Neural cell (in vitro differentiated cells): ENCODE results near the gene MTA1. TPM values are rescaled to one million over a fixed set of nuclear protein-coding genes. Genes with fewer than 3 reads are reported as not detected.
A peak's percentile ranks its signal among the peaks of the same experiment; 100 is the strongest.

ENCODE experiments used
- H2AFZ ChIP-seq: fragments of 200-600, 300-800 bp; sonication (generic), shearing (Covaris generic); 2 replicates; pipeline ENCODE4 v1.6.0; 2014; ENCODE audit warnings: low read depth, mild to moderate bottlenecking, antibody characterized with exemption, low read length, moderate library complexity
- H3F3A ChIP-seq: fragments of 200-600 bp; shearing (Covaris generic); 2 replicates; pipeline ENCODE4 v1.6.1; 2016; ENCODE audit warnings: mild to moderate bottlenecking, moderate library complexity, mixed read lengths, antibody characterized with exemption, low read length; ENCODE audit not compliant: insufficient read depth, poor library complexity, severe bottlenecking
- H3K27ac ChIP-seq: fragments of 200-600, 300-800 bp; sonication (generic), shearing (Covaris generic); 2 replicates; pipeline ENCODE4 v1.5.1; 2014; ENCODE audit warnings: mild to moderate bottlenecking, low read length, moderate library complexity
- H3K27me3 ChIP-seq: fragments of 300-800, 200-600 bp; sonication (generic), shearing (Covaris generic); 2 replicates; pipeline ENCODE4 v1.6.0; 2014; ENCODE audit warnings: mild to moderate bottlenecking, low read depth, low read length, moderate library complexity; ENCODE audit not compliant: insufficient read depth
- H3K36me3 ChIP-seq: fragments of 300-800, 200-600 bp; sonication (generic), shearing (Covaris generic); 2 replicates; pipeline ENCODE4 v1.5.1; 2014; ENCODE audit warnings: mild to moderate bottlenecking, antibody characterized with exemption, low read length, moderate library complexity; ENCODE audit not compliant: insufficient read depth
- H3K4me2 ChIP-seq: fragments of 300-800, 200-600 bp; sonication (generic), shearing (Covaris generic); 2 replicates; pipeline ENCODE4 v1.6.0; 2014; ENCODE audit warnings: mild to moderate bottlenecking, low read length
- H3K4me3 ChIP-seq: fragments of 300-800, 200-600 bp; sonication (generic), shearing (Covaris generic); 2 replicates; pipeline ENCODE4 v1.5.1; 2014; ENCODE audit warnings: mild to moderate bottlenecking, low read length, moderate library complexity
- H3K79me2 ChIP-seq: fragments of 200-600 bp; shearing (Covaris generic); replicated peaks from 2 replicates; pipeline ENCODE4 v1.6.0; 2014; ENCODE audit warnings: mild to moderate bottlenecking, low read length, moderate library complexity; ENCODE audit not compliant: insufficient read depth
- H3K9ac ChIP-seq: fragments of 300-800, 200-600 bp; sonication (generic), shearing (Covaris generic); 2 replicates; pipeline ENCODE4 v1.6.1; 2016; ENCODE audit warnings: mild to moderate bottlenecking, low read length, mixed read lengths
- H3K9me2 ChIP-seq: fragments of 200-600 bp; shearing (Covaris generic); 2 replicates; pipeline ENCODE4 v1.6.1; 2016; ENCODE audit warnings: mild to moderate bottlenecking, low read length, mixed read lengths; ENCODE audit not compliant: insufficient read depth
- H3K9me3 ChIP-seq: fragments of 200-600, 300-800 bp; sonication (generic), shearing (Covaris generic); 2 replicates; pipeline ENCODE4 v1.6.1; 2016; ENCODE audit warnings: mild to moderate bottlenecking, mixed run types, low read length, moderate library complexity, mixed read lengths
- H4K20me1 ChIP-seq: fragments of 200-600 bp; shearing (Covaris generic); 2 replicates; pipeline ENCODE4 v1.6.1; 2016; ENCODE audit warnings: mild to moderate bottlenecking, mixed run types; ENCODE audit not compliant: insufficient read depth
- CTCF ChIP-seq: fragments of 450-650 bp; IDR thresholded peaks from 2 replicates; pipeline ENCODE4 v1.5.1; 2014; ENCODE audit warnings: antibody characterized with exemption, mild to moderate bottlenecking, moderate library complexity; ENCODE audit not compliant: poor library complexity, severe bottlenecking
- EP300 ChIP-seq: fragments of 450-650 bp; conservative IDR thresholded peaks from 2 replicates; pipeline ENCODE4 v1.6.1; 2014; ENCODE audit warnings: antibody characterized with exemption, mild to moderate bottlenecking, moderate library complexity; ENCODE audit not compliant: poor library complexity, severe bottlenecking
- EZH2 ChIP-seq: fragments of 200-600, 300-800 bp; shearing (Covaris generic), sonication (generic); IDR thresholded peaks from 2 replicates; pipeline ENCODE4 v1.6.1; 2014; ENCODE audit warnings: antibody characterized with exemption, low read length, borderline replicate concordance, mild to moderate bottlenecking; ENCODE audit not compliant: insufficient read depth, poor library complexity, severe bottlenecking
- MXI1 ChIP-seq: fragments of 450-650 bp; conservative IDR thresholded peaks from 2 replicates; pipeline ENCODE4 v1.6.1; 2014; ENCODE audit warnings: antibody characterized with exemption, mild to moderate bottlenecking; ENCODE audit not compliant: poor library complexity, severe bottlenecking
- POLR2AphosphoS5 ChIP-seq: IDR thresholded peaks from 2 replicates; pipeline ENCODE4 v1.6.1; 2012
- RAD21 ChIP-seq: fragments of 450-650 bp; conservative IDR thresholded peaks from 2 replicates; pipeline ENCODE4 v1.6.1; 2014; ENCODE audit warnings: antibody characterized with exemption, mild to moderate bottlenecking, moderate library complexity
- REST ChIP-seq: IDR thresholded peaks from 2 replicates; pipeline ENCODE4 v1.6.1; 2012; ENCODE audit warnings: borderline replicate concordance
- SMC3 ChIP-seq: fragments of 450-650 bp; conservative IDR thresholded peaks from 2 replicates; pipeline ENCODE4 v1.6.1; 2014; ENCODE audit warnings: antibody characterized with exemption, mild to moderate bottlenecking, moderate library complexity; ENCODE audit not compliant: poor library complexity
- TAF1 ChIP-seq: IDR thresholded peaks from 2 replicates; pipeline ENCODE4 v1.6.1; 2012; ENCODE audit warnings: low read depth
- polyA plus RNA-seq: library from polyadenylated mRNA; depleted of rRNA; stranded (reverse); fragments of >200 nt; gene quantifications from 2 replicates; pipeline ENCODE4 v1.2.3, GENCODE V29; 2014

The MTA1 gene
- polyA plus RNA-seq, 1 donor from 2014 or later = 94.0 TPM

- Histone ChIP-seq H4K20me1 (no peaks in the 10 kb centered on the region), H3K36me3 (no peaks in the 10 kb centered on the region), H3K4me3 (peak overlapping the region; percentile 57), H3K9ac (peak overlapping the region; percentile 41), H3K4me2 (no peak overlapping the region), H3K27me3 (peaks cover 17% of the 10 kb centered on the region), H3K9me2 (no peaks in the 10 kb centered on the region), H3K27ac (no peak overlapping the region), H3K9me3 (no peaks in the 10 kb centered on the region), H3K79me2 (peaks cover 8% of the 10 kb centered on the region), H2AFZ (peak overlapping the region; percentile 19), H3F3A (peaks cover 4% of the 10 kb centered on the region)
- TF ChIP-seq EZH2 = no peak
- TF ChIP-seq CTCF = peak; percentile 71
- no peak for TF ChIP-seq RAD21
- TF ChIP-seq MXI1 = peak; percentile 52
- TF ChIP-seq POLR2AphosphoS5 = peak; percentile 38
Measured at GRCh38 chr14:105414456-105415371, 4.9 kb upstream of the MTA1 start.

- Histone ChIP-seq H3K4me3 (peak overlapping the region; percentile 57), H3K9ac (peak overlapping the region; percentile 41), H3K27ac (no peak overlapping the region), H3K27me3 (peaks cover 12% of the 10 kb centered on the region), H3K4me2 (no peak overlapping the region), H3F3A (peaks cover 4% of the 10 kb centered on the region), H3K36me3 (no peaks in the 10 kb centered on the region), H3K9me3 (no peaks in the 10 kb centered on the region), H3K9me2 (no peaks in the 10 kb centered on the region), H4K20me1 (no peaks in the 10 kb centered on the region), H2AFZ (peak overlapping the region; percentile 19), H3K79me2 (peaks cover 12% of the 10 kb centered on the region)
- TF ChIP-seq POLR2AphosphoS5 (no peak), SMC3 (no peak), EZH2 (no peak), MXI1 (no peak), EP300 (no peak), TAF1 (no peak)
Measured at GRCh38 chr14:105415481-105416428, 3.9 kb upstream of the MTA1 start.

DNA sequence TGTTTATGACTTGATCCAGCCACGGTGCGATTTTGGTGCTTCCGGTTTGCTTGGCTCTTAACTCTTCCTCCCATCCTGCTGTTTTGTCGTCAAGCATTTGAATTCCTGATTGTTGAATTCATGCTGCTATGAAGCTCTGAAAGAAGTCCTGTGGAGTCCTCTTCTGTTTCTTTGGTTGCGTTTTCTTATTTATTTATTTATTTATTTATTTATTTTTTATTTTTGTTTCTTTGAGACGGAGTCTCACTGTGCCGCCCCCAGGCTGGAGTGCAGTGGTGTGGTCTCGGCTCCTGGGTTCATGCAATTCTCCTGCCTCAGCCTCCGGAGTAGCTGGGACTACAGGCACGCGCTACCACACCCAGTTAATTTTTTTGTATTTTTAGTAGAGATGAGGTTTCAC lies 3.0 kb upstream of the MTA1 start:
- peaks cover 4% of the 10 kb centered on the region for H3F3A ChIP-seq
- H3K9me2 ChIP-seq = no peaks in the 10 kb centered on the region
- H3K27ac ChIP-seq = no peak overlapping the region
- no peak overlapping the region for H3K4me3 ChIP-seq
- H3K9ac ChIP-seq = no peak overlapping the region
- H3K79me2 ChIP-seq = peaks cover 15% of the 10 kb centered on the region
- H3K9me3 ChIP-seq = no peaks in the 10 kb centered on the region
- no peak overlapping the region for H2AFZ ChIP-seq
- H3K36me3 ChIP-seq = no peaks in the 10 kb centered on the region
- TF ChIP-seq MXI1 (no peak), TAF1 (no peak), EP300 (no peak), REST (no peak), SMC3 (no peak), POLR2AphosphoS5 (no peak), CTCF (no peak), EZH2 (no peak), RAD21 (no peak)
- peaks cover 7% of the 10 kb centered on the region for H3K27me3 ChIP-seq
- no peak overlapping the region for H3K4me2 ChIP-seq
- no peaks in the 10 kb centered on the region for H4K20me1 ChIP-seq
